Tongue (tissue), 2 donors: ENCODE measurements around the gene ACP5. TPM values are rescaled to one million over a fixed set of nuclear protein-coding genes. Genes with fewer than 3 reads are reported as not detected.

Source experiments
- DNase-seq: peaks from one replicate; pipeline ENCODE4 v3.0.0-alpha.2; 2015
- total RNA-seq: library from RNA; depleted of rRNA; stranded (reverse); fragments of >200 nt; gene quantifications from one replicate; pipeline ENCODE4 v1.2.3, GENCODE V29; 2014

The ACP5 gene
- total RNA-seq, 1 donor from 2014 or later, result 2.5 TPM

GRCh38 chr19:11547929-11548700 lies 29.3 kb downstream of the ACP5 start:
- DNase-seq, result no peak

- DNase-seq, result no peak
These were observed 36.2 kb downstream of the ACP5 start for GRCh38 chr19:11541238-11541637.

GRCh38 chr19:11540645-11541044 lies 36.8 kb downstream of the ACP5 start:
- no peak for DNase-seq

- DNase-seq, result peak; percentile 57
These were observed 37.7 kb downstream of the ACP5 start for GRCh38 chr19:11539495-11540365.

- peak; percentile 82 for DNase-seq
These were observed 39.0 kb downstream of the ACP5 start, which contains the start of gene CNN1 for GRCh38 chr19:11538232-11539036. TSS of gene CNN1 (plus strand) at chr19:11538851. CDS start at chr19:11538928, 77 bp downstream.

DNA sequence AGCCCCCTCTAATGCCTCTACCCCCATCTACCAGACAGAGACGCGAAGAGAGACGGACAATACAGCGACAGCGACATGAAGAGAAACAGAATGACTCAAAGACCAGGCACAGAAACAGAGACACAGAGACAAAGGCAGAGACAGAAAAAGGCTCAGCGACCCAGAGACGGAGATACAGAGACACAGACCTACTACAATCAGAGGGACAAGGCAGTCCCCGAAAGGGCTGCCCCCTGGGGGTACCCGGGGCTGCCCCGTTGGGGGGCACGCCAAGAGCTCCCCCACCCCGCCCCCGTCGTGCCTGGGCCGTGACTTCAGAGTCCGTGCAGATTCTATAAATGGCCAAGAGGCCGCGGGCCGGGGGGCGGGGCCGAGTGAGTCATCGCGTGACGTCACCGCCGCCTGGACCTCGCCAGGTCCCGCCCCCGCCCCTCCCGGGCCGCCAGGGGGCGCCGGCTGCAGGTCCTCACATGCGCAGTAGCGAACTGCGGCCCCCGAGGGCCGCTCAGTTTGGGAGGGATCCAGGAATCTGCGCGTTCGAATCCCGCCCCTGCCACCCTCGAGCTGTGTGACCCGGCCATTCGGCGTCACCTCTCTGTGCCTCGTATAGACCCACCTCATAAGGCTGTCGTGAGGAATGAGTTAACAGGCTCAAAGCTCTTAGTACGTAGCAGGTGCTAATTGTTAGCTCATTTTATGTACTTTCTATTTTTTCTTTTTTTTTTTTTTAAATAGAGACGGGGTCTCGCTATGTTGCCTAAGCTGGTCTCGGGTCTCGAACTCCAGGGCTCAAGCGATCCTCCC lies 41.5 kb downstream of the ACP5 start:
- DNase-seq, result peak; percentile 90

DNA sequence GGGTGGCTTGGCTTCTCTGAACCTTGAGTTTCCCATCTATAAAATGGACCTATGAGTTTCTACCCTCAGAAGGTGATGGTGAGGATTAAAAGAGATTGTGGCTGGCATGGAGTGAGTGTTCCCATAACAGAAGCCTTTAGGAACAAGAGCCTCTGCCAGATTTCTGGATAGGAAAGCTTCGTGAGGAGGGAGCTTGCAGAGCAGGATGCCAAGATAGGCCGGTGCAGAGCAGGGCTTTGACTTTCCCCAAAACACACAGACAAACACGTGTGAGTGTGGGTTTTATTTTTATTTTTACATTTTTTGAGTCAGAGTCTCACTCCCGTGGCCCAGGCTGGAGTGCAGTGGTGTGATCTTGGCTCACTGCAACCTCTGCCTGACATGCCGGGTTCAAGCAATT lies 42.5 kb downstream of the ACP5 start:
- DNase-seq, result no peak

- DNase-seq, result no peak
These were observed 42.9 kb downstream of the ACP5 start for GRCh38 chr19:11534538-11534937.

DNA sequence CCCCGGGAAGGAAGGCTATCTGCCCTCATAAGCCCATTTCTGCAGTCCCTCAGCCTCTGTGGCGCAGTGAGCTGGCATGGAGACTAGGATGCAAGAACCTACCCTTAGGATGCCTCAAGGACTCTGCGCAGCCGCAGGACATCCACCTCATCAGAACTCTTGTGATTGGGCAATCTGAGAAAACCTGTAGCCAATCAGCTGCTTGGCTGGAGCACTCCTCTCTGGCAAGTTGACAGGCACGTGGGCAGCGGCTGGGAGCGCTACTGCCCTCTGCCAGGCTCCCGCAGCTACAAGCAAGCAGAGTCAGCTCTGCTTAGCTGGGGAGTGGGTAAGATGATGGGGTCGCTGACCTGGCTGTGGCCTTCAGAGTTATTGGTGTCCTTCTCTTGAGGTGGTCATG lies 47.0 kb downstream of the ACP5 start:
- peak; percentile 85 for DNase-seq

GRCh38 chr19:11528551-11529341 lies 48.7 kb downstream of the ACP5 start, which contains the start of gene ECSIT:
TSS of gene ECSIT (minus strand) at chr19:11529134. CDS start at chr19:11519170, 9,964 bp downstream.
- DNase-seq, result peak; percentile 98

Other genes starting within 250 kb of the ACP5 start
- gene RAB3D, start 238.0 kb downstream of the ACP5 start, total RNA-seq, result 19.2 TPM
- gene TMEM205, start 231.4 kb downstream of the ACP5 start, total RNA-seq, result 98.4 TPM
- 7.4 TPM for gene CCDC159, start 231.1 kb downstream of the ACP5 start, total RNA-seq
- 20.3 TPM for gene PLPPR2, start 222.2 kb downstream of the ACP5 start, total RNA-seq
- 0.82 TPM for gene SWSAP1, start 203.0 kb downstream of the ACP5 start, total RNA-seq
- gene EPOR, start 193.3 kb downstream of the ACP5 start, total RNA-seq, result 3.0 TPM
- 0.10 TPM for gene RGL3, start 158.3 kb downstream of the ACP5 start, total RNA-seq
- gene ODAD3, start 142.5 kb downstream of the ACP5 start, total RNA-seq, result not detected
- gene PRKCSH, start 142.0 kb downstream of the ACP5 start, total RNA-seq, result 86.7 TPM
- gene ELAVL3, start 96.6 kb downstream of the ACP5 start, total RNA-seq, result 0.31 TPM
- gene ZNF653, start 71.8 kb downstream of the ACP5 start, total RNA-seq, result 4.2 TPM
- gene ECSIT, start 48.5 kb downstream of the ACP5 start, total RNA-seq, result 56.6 TPM
- gene CNN1, start 38.8 kb downstream of the ACP5 start, total RNA-seq, result 53.1 TPM
- 9.4 TPM for gene ELOF1, start 18.4 kb downstream of the ACP5 start, total RNA-seq
- gene ZNF627, start 19.8 kb upstream of the ACP5 start, total RNA-seq, result 21.1 TPM
- 8.5 TPM for gene ZNF823, start 161.3 kb upstream of the ACP5 start, total RNA-seq
- 16.2 TPM for gene ZNF441, start 189.4 kb upstream of the ACP5 start, total RNA-seq
- gene ZNF491, start 220.9 kb upstream of the ACP5 start, total RNA-seq, result 4.4 TPM
- gene ZNF440, start 236.6 kb upstream of the ACP5 start, total RNA-seq, result 9.8 TPM